ENCODE results near the gene CRYBB2. TPM values are rescaled to one million over a fixed set of nuclear protein-coding genes. Genes with fewer than 3 reads are reported as not detected.

The CRYBB2 gene
- total and polyA plus RNA-seq, 8 donors = 0.28 to 1.5 (median 0.49) TPM; not detected in 5

DNA sequence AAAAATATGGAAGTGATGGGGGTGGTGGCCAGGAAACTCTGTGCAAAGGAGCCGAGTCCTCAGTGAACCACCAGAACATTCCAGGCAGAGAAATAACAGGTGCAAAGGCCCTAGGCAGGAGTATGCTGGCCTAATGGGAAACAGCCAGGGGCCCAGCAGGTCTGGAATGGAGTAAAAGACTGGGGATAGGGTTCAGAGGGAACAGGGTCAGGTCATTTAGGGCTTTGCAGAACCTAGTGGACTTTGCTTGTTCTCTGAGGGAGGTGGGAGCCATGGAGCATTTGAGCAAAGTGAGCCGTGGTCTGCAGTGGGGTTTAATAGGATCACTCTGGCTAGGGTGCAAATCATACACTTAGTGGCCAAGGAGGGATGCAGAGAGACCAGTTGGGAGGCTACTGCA is 11.1 kb upstream of the CRYBB2 start:
- Histone ChIP-seq H3K27me3 (no peaks in the 10 kb centered on the region), H3K27ac (no peak overlapping the region), H3K4me3 (no peak overlapping the region), H3K4me1 (no peaks in the 10 kb centered on the region), H3K36me3 (no peaks in the 10 kb centered on the region), H3K9me3 (no peaks in the 10 kb centered on the region)
- no peak for FAIRE-seq
- no peak for ATAC-seq
- 82 to 89% methylated on average over 2 of the region's 2 CpGs for WGBS, 2 donors
- TF ChIP-seq, protein P1, sequence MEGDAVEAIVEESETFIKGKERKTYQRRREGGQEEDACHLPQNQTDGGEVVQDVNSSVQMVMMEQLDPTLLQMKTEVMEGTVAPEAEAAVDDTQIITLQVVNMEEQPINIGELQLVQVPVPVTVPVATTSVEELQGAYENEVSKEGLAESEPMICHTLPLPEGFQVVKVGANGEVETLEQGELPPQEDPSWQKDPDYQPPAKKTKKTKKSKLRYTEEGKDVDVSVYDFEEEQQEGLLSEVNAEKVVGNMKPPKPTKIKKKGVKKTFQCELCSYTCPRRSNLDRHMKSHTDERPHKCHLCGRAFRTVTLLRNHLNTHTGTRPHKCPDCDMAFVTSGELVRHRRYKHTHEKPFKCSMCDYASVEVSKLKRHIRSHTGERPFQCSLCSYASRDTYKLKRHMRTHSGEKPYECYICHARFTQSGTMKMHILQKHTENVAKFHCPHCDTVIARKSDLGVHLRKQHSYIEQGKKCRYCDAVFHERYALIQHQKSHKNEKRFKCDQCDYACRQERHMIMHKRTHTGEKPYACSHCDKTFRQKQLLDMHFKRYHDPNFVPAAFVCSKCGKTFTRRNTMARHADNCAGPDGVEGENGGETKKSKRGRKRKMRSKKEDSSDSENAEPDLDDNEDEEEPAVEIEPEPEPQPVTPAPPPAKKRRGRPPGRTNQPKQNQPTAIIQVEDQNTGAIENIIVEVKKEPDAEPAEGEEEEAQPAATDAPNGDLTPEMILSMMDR (IDR thresholded peaks at IDR 0.05) = no peak
- DNase-seq = no peak
- intact Hi-C loops (cut with DNase I) = no loop called here

DNA sequence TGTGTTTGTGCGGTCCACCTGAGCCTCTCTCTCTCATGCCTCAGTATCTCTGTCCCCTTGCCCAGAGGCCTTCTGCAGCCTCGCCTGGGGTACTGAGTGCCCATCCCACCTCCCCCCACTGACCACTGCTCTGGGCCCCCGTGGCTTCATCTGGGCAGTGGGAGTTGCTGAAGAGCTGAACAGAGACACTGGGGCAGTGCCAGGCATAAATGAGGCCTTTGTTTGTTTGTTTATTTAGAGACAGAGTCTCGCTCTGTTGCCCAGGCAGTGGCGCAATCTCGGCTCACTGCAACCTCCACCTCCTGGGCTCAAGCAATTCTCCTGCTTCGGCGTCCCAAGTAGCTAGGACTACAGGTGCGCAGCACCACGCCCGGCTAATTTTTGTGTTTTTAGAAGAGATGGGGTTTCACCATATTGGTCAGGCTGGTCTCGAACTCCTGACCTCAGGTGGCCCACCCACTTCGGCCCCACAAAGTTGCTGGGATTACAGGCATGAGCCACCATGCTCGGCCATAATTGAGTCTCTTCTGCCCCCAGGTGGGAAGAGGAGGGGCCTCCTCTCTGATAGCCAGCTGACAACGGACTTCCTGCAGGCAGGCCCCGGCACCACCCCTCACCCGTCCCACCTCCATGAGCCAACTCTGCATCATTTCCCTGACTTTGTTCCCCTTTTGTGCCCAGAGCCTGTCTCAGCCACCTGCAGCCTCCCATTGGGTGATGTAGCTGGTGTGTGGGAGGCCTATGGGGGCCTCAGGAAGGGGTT is 10.5 kb upstream of the CRYBB2 start:
- Histone ChIP-seq H3K36me3 (no peaks in the 10 kb centered on the region), H3K27ac (no peak overlapping the region), H3K4me1 (no peaks in the 10 kb centered on the region), H3K9me3 (no peaks in the 10 kb centered on the region), H3K4me3 (no peak overlapping the region), H3K27me3 (no peaks in the 10 kb centered on the region)
- DNase-seq = no peak
- ATAC-seq = no peak
- FAIRE-seq = no peak
- 85 to 86% methylated on average over 17 of the region's 17 CpGs for WGBS, 2 donors
- TF ChIP-seq, protein P1 (IDR thresholded peaks at IDR 0.05) = no peak
- intact Hi-C loops (cut with DNase I) = no loop called here

DNA sequence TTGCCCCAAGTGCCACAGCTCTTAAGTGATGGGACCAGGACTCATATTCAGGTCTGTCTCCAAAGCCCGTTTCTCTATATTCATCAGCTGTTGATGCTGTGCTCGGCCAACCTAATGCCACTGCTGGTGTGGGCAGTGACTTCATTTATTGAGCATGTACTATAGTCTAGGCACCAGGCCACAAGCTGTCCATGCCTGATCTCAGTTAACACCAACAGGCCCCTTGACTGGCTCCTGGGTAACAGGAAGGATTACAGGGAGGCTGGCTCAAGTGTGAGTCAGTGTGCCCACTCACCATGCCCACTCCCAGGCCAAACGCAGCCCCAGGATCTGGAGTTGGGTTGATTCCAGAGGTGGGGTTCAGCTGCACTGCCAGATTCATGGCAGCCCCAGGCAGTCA is 8.6 kb upstream of the CRYBB2 start:
- DNase-seq (no peak), ATAC-seq (no peak), FAIRE-seq (no peak)
- intact Hi-C loops (cut with DNase I) = no loop called here
- TF ChIP-seq, protein P1 (IDR thresholded peaks at IDR 0.05) = no peak
- no peaks in the 10 kb centered on the region for H3K36me3 ChIP-seq
- WGBS, 2 donors = 83 to 94% methylated on average over 3 of the region's 3 CpGs
- no peaks in the 10 kb centered on the region for H3K9me3 ChIP-seq
- no peaks in the 10 kb centered on the region for H3K27me3 ChIP-seq
- no peaks in the 10 kb centered on the region for H3K4me1 ChIP-seq
- H3K4me3 ChIP-seq = no peak overlapping the region
- H3K27ac ChIP-seq = no peak overlapping the region

DNA sequence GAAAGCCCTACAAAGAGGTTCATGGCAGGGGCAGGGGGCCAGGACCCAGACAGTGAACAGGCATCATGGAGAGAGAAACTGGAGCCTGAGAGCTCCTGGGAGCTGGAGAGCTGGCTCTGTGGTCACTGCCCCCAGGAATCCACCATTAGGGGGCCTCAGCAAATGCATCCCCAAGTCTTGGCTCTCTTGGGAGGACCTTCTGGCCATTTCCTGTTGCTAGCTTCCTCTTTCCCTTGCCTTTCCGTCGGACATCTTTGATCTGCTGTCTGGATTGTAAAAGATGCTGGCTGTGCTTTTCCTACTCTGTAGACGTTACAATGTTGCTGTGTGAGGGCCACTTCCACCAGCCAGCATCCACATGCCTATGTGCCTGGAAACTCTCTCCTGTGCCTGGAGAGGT is 7.1 kb upstream of the CRYBB2 start:
- TF ChIP-seq, protein P1 (IDR thresholded peaks at IDR 0.05) = no peak
- H3K36me3 ChIP-seq = no peaks in the 10 kb centered on the region
- intact Hi-C loops (cut with DNase I) = no loop called here
- H3K27me3 ChIP-seq = no peaks in the 10 kb centered on the region
- ATAC-seq = no peak
- no peak for DNase-seq
- no peaks in the 10 kb centered on the region for H3K9me3 ChIP-seq
- H3K4me3 ChIP-seq = no peak overlapping the region
- H3K27ac ChIP-seq = no peak overlapping the region
- 64 to 71% methylated on average over 3 of the region's 3 CpGs for WGBS, 2 donors
- FAIRE-seq = no peak
- H3K4me1 ChIP-seq = no peaks in the 10 kb centered on the region

DNA sequence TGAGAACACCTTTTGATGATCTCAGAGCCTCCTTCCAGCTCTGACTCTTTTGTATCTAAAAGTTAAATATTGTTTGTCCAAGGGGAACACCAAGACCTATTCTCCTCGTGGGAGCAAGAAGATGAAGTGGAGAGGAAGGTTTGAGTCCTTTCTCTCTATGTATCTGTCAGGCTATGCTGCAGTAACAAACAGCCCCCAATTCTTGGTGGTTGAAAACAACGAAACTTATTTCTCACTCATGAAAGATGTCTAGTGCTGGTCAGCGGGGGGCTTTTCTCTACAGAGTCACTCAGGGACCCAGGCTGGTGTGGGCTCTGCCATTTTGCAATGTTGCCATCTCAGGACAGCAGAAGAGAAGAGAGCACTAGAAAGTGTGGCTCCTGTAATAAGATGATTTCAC is 6.2 kb upstream of the CRYBB2 start:
- DNase-seq (no peak), ATAC-seq (no peak), FAIRE-seq (no peak)
- TF ChIP-seq, protein P1 (IDR thresholded peaks at IDR 0.05) = no peak
- Histone ChIP-seq H3K27ac (no peak overlapping the region), H3K36me3 (no peaks in the 10 kb centered on the region), H3K27me3 (no peaks in the 10 kb centered on the region), H3K4me3 (no peak overlapping the region), H3K9me3 (no peaks in the 10 kb centered on the region), H3K4me1 (no peaks in the 10 kb centered on the region)
- WGBS, 2 donors = 62 to 75% methylated on average over 3 of the region's 3 CpGs
- intact Hi-C loops (cut with DNase I) = no loop called here

Measured in pancreas (tissue), 10 donors.